ENCODE measurements around the gene NXN. TPM values are rescaled to one million over a fixed set of nuclear protein-coding genes. Genes with fewer than 3 reads are reported as not detected.

Gene NXN
- total RNA-seq, 1 donor from 2014 or later, result 0.31 TPM

DNA sequence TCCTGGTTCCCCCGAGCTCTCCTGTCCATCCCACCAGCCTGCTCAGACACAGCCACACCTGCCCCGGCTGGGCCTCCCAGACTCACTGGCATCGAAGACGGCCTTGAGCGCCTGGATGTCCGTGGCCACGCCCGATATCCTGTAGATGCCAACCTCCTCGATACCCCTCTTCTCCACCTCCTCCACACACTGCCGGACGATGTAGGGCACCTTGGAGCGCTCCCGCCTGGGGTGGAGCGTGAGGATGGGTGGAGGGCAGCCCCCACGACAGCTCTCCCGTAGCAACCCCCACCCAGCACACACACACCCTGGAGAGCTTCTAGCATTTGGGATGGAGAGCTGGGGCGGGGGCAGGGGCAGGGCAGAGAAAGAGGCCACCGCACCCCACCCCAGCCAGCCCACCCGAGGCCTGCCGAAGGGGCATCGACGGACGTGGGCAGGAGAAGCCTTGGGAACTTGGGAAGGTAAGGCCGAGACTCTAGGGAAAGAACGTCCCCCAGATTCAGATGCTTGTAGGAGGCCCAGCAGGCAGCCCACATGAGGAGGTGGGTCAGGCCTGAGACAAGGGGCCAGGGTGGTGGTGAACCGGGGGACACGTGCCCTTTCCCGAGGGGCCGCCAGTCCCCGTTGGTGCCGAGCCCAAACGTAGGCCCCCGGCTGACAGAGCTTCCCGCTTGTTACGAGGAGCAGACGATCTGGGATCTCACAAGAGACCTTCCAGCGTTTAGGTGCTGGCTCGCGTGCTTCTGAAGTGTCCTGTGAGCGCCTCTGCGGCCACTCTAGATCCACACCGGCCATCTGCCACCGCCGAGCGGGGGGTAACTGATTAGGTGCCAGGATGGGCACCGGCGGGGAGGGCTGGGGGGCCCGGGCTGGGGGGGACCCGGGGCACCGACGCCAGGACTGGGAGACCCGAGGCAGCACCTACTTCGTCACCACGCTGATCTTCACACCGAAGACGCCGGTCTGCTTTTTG, 32.5 kb upstream of the NXN start:
- Mint-ChIP-seq H3K36me3 (ENCODE audit: low read depth) (no peaks in the 10 kb centered on the region), H3K9me3 (no peaks in the 10 kb centered on the region), H3K4me1 (ENCODE audit: low read depth) (no peaks in the 10 kb centered on the region), H3K4me3 (no peak overlapping the region), H3K27ac (no peak overlapping the region), H3K27me3 (ENCODE audit: insufficient read depth) (no peaks in the 10 kb centered on the region)
- intact Hi-C loops (cut with micrococcal nuclease), result no loop called here
- no peak for DNase-seq (ENCODE audit: low spot score)

DNA sequence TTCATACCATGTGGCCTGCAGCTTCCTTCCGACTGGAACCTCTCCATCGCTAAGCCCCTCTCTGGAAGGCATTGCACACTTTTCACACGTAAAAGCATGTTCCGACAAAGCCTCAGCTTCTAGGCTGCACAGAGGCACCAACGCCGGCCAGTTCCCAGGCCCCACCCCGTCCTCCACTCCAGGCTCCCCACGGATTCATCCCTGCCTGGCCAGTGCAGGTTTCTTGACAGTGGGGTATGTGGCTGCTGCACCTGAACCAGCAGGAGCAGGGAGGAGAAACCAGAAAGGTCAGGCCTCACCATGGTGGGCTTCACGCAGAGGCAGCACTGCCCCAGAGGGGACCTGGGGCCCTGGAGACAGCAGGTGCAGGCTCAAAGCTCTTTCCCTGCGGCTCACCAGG, 31.6 kb upstream of the NXN start:
- DNase-seq (ENCODE audit: low spot score), result no peak
- no peaks in the 10 kb centered on the region for H3K27me3 Mint-ChIP-seq (ENCODE audit: insufficient read depth)
- H3K9me3 Mint-ChIP-seq, result no peaks in the 10 kb centered on the region
- H3K27ac Mint-ChIP-seq, result no peak overlapping the region
- no peaks in the 10 kb centered on the region for H3K36me3 Mint-ChIP-seq (ENCODE audit: low read depth)
- H3K4me3 Mint-ChIP-seq, result no peak overlapping the region
- no peaks in the 10 kb centered on the region for H3K4me1 Mint-ChIP-seq (ENCODE audit: low read depth)
- intact Hi-C loops (cut with micrococcal nuclease), result no loop called here

DNA sequence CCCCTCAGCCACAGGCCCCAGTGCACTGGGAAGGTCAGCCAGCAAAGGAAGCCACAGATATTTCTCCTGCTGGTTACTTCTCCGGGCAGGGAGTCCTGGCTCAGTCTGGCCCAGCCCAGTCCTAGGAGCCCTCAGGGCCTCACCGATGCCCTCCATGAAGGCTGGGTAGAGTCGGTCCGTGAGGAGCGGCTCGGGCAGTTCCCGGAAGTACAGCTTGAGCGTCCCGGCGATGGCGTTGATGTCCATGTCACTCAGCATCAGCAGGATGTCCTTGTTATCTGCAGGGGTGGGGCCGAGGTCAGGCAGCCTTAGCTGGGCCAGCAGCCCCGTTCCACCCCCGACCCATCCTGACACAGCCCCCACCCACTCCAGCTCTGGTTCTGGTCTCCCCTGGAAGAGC, 31.0 kb upstream of the NXN start:
- intact Hi-C loops (cut with micrococcal nuclease), result no loop called here
- Mint-ChIP-seq H3K27me3 (ENCODE audit: insufficient read depth) (no peaks in the 10 kb centered on the region), H3K9me3 (no peaks in the 10 kb centered on the region), H3K27ac (no peak overlapping the region), H3K36me3 (ENCODE audit: low read depth) (peaks cover under 1% of the 10 kb centered on the region), H3K4me1 (ENCODE audit: low read depth) (no peaks in the 10 kb centered on the region), H3K4me3 (no peak overlapping the region)
- no peak for DNase-seq (ENCODE audit: low spot score)

DNA sequence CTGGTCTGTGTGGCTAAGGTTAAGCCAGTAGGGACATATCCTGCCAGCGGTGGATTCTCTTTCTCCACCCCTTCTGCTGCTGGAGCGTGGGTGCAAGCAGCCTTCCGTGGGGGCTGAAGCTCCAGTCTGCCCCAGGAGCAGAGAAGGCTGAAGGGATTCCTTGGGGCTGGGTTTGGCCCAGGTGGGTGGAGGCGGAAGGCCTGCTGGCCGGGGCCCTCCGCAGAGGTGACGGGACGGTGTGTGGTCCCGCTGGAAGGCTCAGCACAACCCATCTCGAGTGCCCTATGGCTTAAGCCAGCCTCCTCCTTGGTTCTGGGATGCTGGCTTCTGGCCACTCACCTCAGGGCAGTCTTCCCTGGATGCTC, 30.5 kb upstream of the NXN start:
- no peak for DNase-seq (ENCODE audit: low spot score)
- Mint-ChIP-seq H3K4me1 (ENCODE audit: low read depth) (no peaks in the 10 kb centered on the region), H3K27ac (no peak overlapping the region), H3K9me3 (no peaks in the 10 kb centered on the region), H3K4me3 (no peak overlapping the region), H3K36me3 (ENCODE audit: low read depth) (peaks cover 6% of the 10 kb centered on the region), H3K27me3 (ENCODE audit: insufficient read depth) (no peaks in the 10 kb centered on the region)
- intact Hi-C loops (cut with micrococcal nuclease), result no loop called here

DNA sequence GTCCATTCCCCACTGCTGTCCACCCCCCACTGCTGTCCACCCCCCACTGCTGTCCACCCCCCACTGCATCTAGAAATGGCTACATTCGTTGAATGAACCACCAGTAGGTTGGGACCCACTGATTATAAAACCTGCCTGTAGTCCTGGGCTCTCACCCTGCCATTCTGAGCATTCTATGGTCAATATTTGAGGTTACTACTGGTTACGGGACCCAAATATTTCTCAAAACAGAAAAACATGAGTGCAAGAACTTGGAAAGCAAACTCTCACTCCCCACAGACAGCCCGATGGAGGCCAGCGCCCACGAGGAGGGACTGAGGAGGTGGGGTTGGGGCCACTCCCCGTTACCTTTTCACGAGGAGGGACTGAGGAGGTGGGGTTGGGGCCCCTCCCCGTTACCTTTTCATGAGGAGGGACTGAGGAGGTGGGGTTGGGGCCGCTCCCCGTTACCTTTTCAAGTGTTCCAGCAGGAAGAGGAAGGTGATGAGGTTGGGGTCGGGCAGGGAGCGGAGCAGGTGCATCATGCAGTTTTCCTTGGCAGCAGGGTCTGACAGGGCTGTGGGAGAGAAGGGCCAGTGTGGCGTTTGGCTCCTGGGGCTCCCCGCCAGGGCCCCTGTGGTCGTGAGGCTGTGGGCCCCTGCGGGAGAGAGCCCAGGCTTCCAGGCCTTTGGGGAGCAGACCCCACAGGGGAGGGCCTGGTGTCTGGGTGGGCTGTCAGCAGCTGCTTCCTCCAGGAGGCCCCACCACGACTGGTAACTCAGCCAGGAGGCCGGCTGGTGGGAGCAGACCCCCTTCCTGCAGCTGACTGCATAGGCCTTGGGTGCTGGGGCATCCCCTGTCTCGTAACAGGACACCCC, 29.9 kb upstream of the NXN start:
- H3K4me1 Mint-ChIP-seq (ENCODE audit: low read depth), result no peaks in the 10 kb centered on the region
- no peaks in the 10 kb centered on the region for H3K27me3 Mint-ChIP-seq (ENCODE audit: insufficient read depth)
- no peak overlapping the region for H3K4me3 Mint-ChIP-seq
- no peaks in the 10 kb centered on the region for H3K9me3 Mint-ChIP-seq
- peaks cover 8% of the 10 kb centered on the region for H3K36me3 Mint-ChIP-seq (ENCODE audit: low read depth)
- intact Hi-C loops (cut with micrococcal nuclease), result no loop called here
- H3K27ac Mint-ChIP-seq, result no peak overlapping the region
- DNase-seq (ENCODE audit: low spot score), result no peak

DNA sequence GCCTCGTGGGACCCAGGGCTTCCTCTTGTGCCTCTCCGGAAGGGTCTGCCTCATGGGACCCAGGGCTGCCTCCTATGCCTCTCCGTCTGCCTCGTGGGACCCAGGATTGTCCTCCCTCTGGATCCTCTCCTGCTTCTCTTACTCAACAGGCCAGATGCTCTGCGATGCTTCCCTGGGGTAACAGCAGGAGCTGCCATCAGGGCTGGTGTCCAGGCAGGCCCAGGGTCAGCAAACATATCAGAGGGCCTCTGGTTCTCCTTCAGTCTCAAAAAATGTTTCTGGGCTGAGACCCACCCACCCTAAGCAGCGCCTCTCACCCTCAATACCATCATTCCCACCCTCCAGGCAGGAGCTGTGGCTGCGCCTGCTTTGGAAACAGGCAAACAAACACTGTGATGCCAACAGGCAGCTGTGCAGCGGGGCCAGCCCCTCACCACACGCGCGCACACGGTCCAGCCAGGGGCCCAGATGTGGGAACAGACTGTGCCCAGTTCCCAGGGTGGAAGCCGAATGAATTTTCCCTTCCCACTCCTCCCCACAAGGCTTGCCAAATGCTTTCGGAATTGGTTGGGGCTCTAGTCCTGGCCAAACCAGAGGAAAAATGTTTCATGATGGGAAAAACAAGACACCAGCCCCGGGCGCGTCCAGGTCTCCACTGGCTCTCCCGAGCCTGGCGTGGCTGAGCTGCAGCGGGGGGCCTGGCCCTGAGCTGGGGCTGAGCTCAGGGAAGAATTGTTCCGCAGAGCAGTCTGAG, 28.6 kb upstream of the NXN start:
- H3K27me3 Mint-ChIP-seq (ENCODE audit: insufficient read depth), result no peaks in the 10 kb centered on the region
- DNase-seq (ENCODE audit: low spot score), result no peak
- H3K27ac Mint-ChIP-seq, result no peak overlapping the region
- intact Hi-C loops (cut with micrococcal nuclease), result no loop called here
- no peaks in the 10 kb centered on the region for H3K9me3 Mint-ChIP-seq
- no peak overlapping the region for H3K4me3 Mint-ChIP-seq
- H3K4me1 Mint-ChIP-seq (ENCODE audit: low read depth), result no peaks in the 10 kb centered on the region
- peaks cover 9% of the 10 kb centered on the region for H3K36me3 Mint-ChIP-seq (ENCODE audit: low read depth)

DNA sequence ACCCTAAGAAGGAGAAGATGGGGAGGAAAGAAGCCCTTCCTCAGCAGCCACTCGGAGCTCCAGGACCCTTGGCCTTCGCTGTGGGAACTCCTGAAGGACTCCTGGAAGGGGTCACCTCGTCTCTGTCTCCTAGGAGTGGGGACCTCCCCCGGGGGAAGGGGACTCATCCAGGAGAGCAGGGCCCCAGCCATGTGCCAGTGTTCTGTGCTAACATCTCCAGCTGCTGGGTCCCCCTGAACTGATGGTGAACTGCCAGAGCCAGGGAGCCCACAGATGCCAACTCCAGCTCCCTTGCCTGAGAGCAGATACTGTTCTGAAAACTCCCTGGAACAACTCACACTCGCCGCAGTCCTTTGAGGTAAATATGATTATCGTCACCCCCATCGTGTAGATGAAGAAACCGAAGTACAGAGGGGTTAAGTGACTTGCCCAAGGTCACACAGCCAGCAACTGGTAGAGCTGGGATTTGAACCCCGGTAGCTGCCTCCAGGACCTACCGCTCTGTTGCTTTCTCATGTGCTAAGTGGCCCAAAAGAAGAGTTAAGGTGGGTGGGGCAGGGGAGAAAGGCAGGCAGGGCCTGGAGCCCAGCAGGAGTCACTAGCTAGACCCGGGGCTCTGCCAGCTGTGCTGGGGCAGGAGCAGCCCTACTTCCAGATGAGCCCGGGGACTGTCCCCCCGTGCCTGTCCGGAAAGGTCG, 27.9 kb upstream of the NXN start:
- H3K27me3 Mint-ChIP-seq (ENCODE audit: insufficient read depth), result no peaks in the 10 kb centered on the region
- H3K36me3 Mint-ChIP-seq (ENCODE audit: low read depth), result peaks cover 9% of the 10 kb centered on the region
- no peak overlapping the region for H3K27ac Mint-ChIP-seq
- DNase-seq (ENCODE audit: low spot score), result no peak
- H3K9me3 Mint-ChIP-seq, result no peaks in the 10 kb centered on the region
- intact Hi-C loops (cut with micrococcal nuclease), result no loop called here
- H3K4me3 Mint-ChIP-seq, result no peak overlapping the region
- no peaks in the 10 kb centered on the region for H3K4me1 Mint-ChIP-seq (ENCODE audit: low read depth)

DNA sequence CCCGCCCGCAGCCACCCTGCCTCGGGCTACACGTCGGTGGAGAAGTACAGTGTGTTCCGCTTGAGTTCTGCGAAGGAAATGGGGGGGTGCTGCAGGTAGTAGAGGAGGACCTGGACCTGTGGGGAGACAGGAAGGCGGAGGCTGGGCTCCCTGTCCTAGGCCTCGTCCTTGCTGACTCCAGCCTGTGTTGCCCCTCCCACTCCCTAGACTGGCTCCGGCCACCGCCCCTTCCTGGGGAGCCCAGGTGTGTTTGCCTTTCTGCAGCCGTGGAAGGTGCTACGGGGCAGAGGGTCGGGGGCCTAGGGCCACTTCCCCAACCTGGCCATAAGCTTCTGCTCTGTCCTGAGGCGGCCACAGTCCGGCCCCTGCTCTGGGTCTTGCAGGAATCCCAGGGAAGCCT, 26.5 kb upstream of the NXN start:
- H3K4me1 Mint-ChIP-seq (ENCODE audit: low read depth), result no peaks in the 10 kb centered on the region
- intact Hi-C loops (cut with micrococcal nuclease), result no loop called here
- H3K9me3 Mint-ChIP-seq, result no peaks in the 10 kb centered on the region
- DNase-seq (ENCODE audit: low spot score), result no peak
- H3K4me3 Mint-ChIP-seq, result no peak overlapping the region
- peaks cover 11% of the 10 kb centered on the region for H3K36me3 Mint-ChIP-seq (ENCODE audit: low read depth)
- no peak overlapping the region for H3K27ac Mint-ChIP-seq
- no peaks in the 10 kb centered on the region for H3K27me3 Mint-ChIP-seq (ENCODE audit: insufficient read depth)

DNA sequence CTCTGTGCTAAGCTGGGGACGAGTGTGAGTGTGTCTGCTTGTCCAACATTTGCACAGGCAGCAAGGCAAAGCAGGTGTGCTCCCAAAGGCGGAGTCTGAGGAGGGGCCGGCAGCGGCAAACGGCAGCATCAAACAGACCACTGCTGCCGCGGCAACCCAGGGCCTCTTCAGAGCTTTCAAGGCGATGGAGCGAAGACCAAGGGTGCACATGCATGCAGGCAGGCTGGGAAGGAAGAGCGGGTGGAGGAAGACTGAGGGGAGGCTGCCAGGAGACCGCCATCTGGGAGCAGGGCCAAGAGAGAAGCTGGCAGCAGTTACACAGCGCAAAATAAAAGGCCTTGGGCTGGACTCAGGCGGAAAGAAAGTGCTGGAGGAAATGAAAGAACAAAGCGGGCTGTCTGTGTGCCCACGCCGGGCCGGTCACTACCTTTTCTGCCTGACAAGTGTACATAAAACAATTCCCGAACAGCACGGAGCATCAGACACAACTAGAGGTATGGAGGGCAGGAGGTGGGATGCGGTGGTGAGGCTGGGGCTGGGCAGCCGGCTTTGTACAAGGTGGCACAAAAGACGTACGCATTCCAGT, 25.9 kb upstream of the NXN start:
- H3K9me3 Mint-ChIP-seq, result no peaks in the 10 kb centered on the region

DNA sequence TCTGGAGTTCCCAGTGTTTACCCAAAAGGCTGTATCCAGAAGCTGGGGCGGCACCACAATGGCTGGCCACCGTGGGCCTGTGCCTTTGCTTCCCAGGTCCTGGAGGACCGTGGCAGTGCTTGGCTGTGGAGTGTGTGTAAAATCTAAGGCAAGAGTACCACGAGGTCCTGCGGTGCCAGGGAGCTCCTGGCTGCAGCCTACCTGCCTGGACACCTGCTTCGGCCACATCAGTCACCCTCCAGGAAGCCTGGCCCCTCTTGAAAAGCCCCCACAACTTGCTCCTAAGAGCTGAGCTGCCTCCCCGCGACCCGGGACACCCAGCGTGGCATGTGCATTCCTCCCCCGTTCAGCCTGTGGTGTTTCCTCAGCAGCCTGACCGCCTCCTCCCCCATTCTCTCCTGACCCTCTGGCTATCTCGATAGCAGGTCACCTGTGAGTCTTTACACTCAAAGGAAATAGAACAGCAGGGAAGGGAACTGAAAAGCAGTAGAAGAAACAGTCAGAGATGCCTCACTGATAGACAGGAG, 25.3 kb upstream of the NXN start:
- Mint-ChIP-seq H3K27ac (peak overlapping the region; percentile 52), H3K27me3 (ENCODE audit: insufficient read depth) (no peaks in the 10 kb centered on the region), H3K9me3 (no peaks in the 10 kb centered on the region), H3K4me1 (ENCODE audit: low read depth) (peaks cover 4% of the 10 kb centered on the region), H3K36me3 (ENCODE audit: low read depth) (peaks cover 19% of the 10 kb centered on the region), H3K4me3 (no peak overlapping the region)
- DNase-seq (ENCODE audit: low spot score), result no peak
- intact Hi-C loops (cut with micrococcal nuclease), result no loop called here

More for the DNA sequence above, 25.9 kb upstream of the NXN start:
- H3K36me3 Mint-ChIP-seq (ENCODE audit: low read depth), result peaks cover 16% of the 10 kb centered on the region
- H3K27ac Mint-ChIP-seq, result no peak overlapping the region
- DNase-seq (ENCODE audit: low spot score), result no peak
- H3K4me3 Mint-ChIP-seq, result no peak overlapping the region
- H3K4me1 Mint-ChIP-seq (ENCODE audit: low read depth), result peaks cover 3% of the 10 kb centered on the region
- no peaks in the 10 kb centered on the region for H3K27me3 Mint-ChIP-seq (ENCODE audit: insufficient read depth)
- intact Hi-C loops (cut with micrococcal nuclease), result no loop called here

DNA sequence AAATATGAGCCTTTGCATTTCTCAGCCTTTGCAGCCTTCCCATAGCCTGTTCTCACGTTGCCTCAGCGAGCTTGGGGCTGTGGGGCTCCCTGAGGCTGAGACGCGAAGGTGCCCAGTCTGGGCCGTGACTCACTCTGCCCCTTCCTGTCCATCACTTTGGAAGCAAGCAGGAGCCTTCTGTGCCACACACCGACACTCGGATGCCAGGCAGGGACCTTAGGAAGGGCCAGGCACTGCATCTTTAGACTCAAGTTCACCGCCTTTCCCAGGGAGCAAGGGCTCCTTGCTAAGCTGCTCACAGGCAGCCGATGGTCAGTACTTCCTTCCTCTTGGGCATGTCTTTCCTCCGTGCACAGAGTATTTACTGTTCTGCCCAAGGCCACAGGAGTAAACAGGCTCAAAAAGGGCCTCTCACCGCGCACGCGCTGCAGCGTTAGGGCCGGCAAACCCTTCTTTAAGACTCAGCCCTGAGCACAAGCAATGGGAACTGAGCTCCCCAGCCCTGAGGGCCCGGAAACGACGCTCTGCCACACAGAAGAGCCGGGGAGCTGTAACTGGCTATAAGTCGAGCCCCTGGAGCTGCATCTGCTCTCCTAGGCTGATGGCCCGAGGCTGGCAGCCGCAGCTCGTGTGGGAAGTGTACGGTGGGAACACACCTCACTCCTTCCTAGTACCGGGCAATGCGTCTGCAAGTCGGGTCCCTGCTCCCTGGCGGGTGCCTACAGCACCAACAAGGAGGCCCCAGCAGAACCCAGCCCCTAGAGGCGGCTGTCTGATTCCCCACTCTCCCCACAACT, 24.6 kb upstream of the NXN start:
- Mint-ChIP-seq H3K27me3 (ENCODE audit: insufficient read depth) (no peaks in the 10 kb centered on the region), H3K9me3 (no peaks in the 10 kb centered on the region), H3K4me3 (no peak overlapping the region), H3K4me1 (ENCODE audit: low read depth) (peaks cover 8% of the 10 kb centered on the region), H3K27ac (no peak overlapping the region), H3K36me3 (ENCODE audit: low read depth) (peaks cover 24% of the 10 kb centered on the region)
- DNase-seq (ENCODE audit: low spot score), result no peak
- intact Hi-C loops (cut with micrococcal nuclease), result no loop called here

All from activated T-helper 1 cell treated with anti-CD3 and anti-CD28 coated beads, Interleukin-12 subunit alpha, Interleukin-12 subunit beta, Interleukin-2, Interleukin-4 antibody, amounts not matched to agents 30 ng/mL and 10 ng/mL and 1 ng/mL, durations not matched to agents 14 hours and 24 hours and 36 hours (primary cell).